ENCODE results near the gene DUOX2.
"Not testable (repeated sequence)": the region's sequence is repeated elsewhere in the genome, so short reads cannot be mapped to it uniquely, and the experiment has no call there.

DUOX2 gene

GRCh38 chr15:45089712-45090373 is 24.1 kb downstream of the DUOX2 start:
- Histone ChIP-seq H3K36me3 (ENCODE audit: control insufficient read depth in 5 of 5, insufficient read depth in 5 of 5, low read length in 5 of 5) (no peaks in the 10 kb centered on the region), H3K27me3 (ENCODE audit: control insufficient read depth in 5 of 5, insufficient read depth in 4 of 5, low read length in 5 of 5) (peaks cover 0 to 13% (median 0%) of the 10 kb centered on the region in 5 donors), H3K4me1 (ENCODE audit: control insufficient read depth in 5 of 5, insufficient read depth in 5 of 5, low read length in 5 of 5) (no peaks in the 10 kb centered on the region), H3K9me3 (ENCODE audit: control insufficient read depth in 5 of 5, low read length in 5 of 5) (no peaks in the 10 kb centered on the region), H3K9ac (ENCODE audit: low read length in 5 of 5) (no peak overlapping the region), H3K27ac (ENCODE audit: low read depth, low read length) (no peak overlapping the region), H3K4me3 (ENCODE audit: low read depth in 1 of 5, low read length in 5 of 5) (no peak overlapping the region)

- H3K4me1 ChIP-seq (ENCODE audit: control insufficient read depth in 5 of 5, insufficient read depth in 5 of 5, low read length in 5 of 5) = no peaks in the 10 kb centered on the region
Measured at GRCh38 chr15:45088801-45089711, 24.9 kb downstream of the DUOX2 start.

GRCh38 chr15:45087513-45087912 is 26.5 kb downstream of the DUOX2 start:
- Histone ChIP-seq H3K9me3 (ENCODE audit: control insufficient read depth in 5 of 5, low read length in 5 of 5) (no peaks in the 10 kb centered on the region), H3K4me3 (ENCODE audit: low read depth in 1 of 5, low read length in 5 of 5) (no peak overlapping the region), H3K27ac (ENCODE audit: low read depth, low read length) (no peak overlapping the region), H3K27me3 (ENCODE audit: control insufficient read depth in 5 of 5, insufficient read depth in 4 of 5, low read length in 5 of 5) (peaks cover 0 to 10% (median 0%) of the 10 kb centered on the region in 5 donors), H3K9ac (ENCODE audit: low read length in 5 of 5) (no peak overlapping the region), H3K36me3 (ENCODE audit: control insufficient read depth in 5 of 5, insufficient read depth in 5 of 5, low read length in 5 of 5) (no peaks in the 10 kb centered on the region), H3K4me1 (ENCODE audit: control insufficient read depth in 5 of 5, insufficient read depth in 5 of 5, low read length in 5 of 5) (no peaks in the 10 kb centered on the region)

More at GRCh38 chr15:45088801-45089711, 24.9 kb downstream of the DUOX2 start:
- H3K4me3 ChIP-seq (ENCODE audit: low read depth in 1 of 5, low read length in 5 of 5) = no peak overlapping the region
- H3K27me3 ChIP-seq (ENCODE audit: control insufficient read depth in 5 of 5, insufficient read depth in 4 of 5, low read length in 5 of 5) = peaks cover 0 to 10% (median 0%) of the 10 kb centered on the region in 5 donors
- no peak overlapping the region for H3K27ac ChIP-seq (ENCODE audit: low read depth, low read length)
- no peak overlapping the region for H3K9ac ChIP-seq (ENCODE audit: low read length in 5 of 5)
- no peaks in the 10 kb centered on the region for H3K36me3 ChIP-seq (ENCODE audit: control insufficient read depth in 5 of 5, insufficient read depth in 5 of 5, low read length in 5 of 5)
- H3K9me3 ChIP-seq (ENCODE audit: control insufficient read depth in 5 of 5, low read length in 5 of 5) = no peaks in the 10 kb centered on the region

- H3K4me3 ChIP-seq (ENCODE audit: low read depth in 1 of 5, low read length in 5 of 5) = no peak overlapping the region
- no peak overlapping the region for H3K9ac ChIP-seq (ENCODE audit: low read length in 5 of 5)
- no peaks in the 10 kb centered on the region for H3K36me3 ChIP-seq (ENCODE audit: control insufficient read depth in 5 of 5, insufficient read depth in 5 of 5, low read length in 5 of 5)
- H3K9me3 ChIP-seq (ENCODE audit: control insufficient read depth in 5 of 5, low read length in 5 of 5) = no peaks in the 10 kb centered on the region
- no peak overlapping the region for H3K27ac ChIP-seq (ENCODE audit: low read depth, low read length)
- peaks cover 0 to 8% (median 0%) of the 10 kb centered on the region in 5 donors for H3K27me3 ChIP-seq (ENCODE audit: control insufficient read depth in 5 of 5, insufficient read depth in 4 of 5, low read length in 5 of 5)
- H3K4me1 ChIP-seq (ENCODE audit: control insufficient read depth in 5 of 5, insufficient read depth in 5 of 5, low read length in 5 of 5) = no peaks in the 10 kb centered on the region
Measured at GRCh38 chr15:45084163-45084562, 29.8 kb downstream of the DUOX2 start.

- no peaks in the 10 kb centered on the region for H3K36me3 ChIP-seq (ENCODE audit: control insufficient read depth in 5 of 5, insufficient read depth in 5 of 5, low read length in 5 of 5)
- H3K9me3 ChIP-seq (ENCODE audit: control insufficient read depth in 5 of 5, low read length in 5 of 5) = no peaks in the 10 kb centered on the region
- H3K27me3 ChIP-seq (ENCODE audit: control insufficient read depth in 5 of 5, insufficient read depth in 4 of 5, low read length in 5 of 5) = peaks cover 0 to 8% (median 0%) of the 10 kb centered on the region in 5 donors
- H3K9ac ChIP-seq (ENCODE audit: low read length in 5 of 5) = no peak overlapping the region
- no peak overlapping the region for H3K4me3 ChIP-seq (ENCODE audit: low read depth in 1 of 5, low read length in 5 of 5)
- H3K27ac ChIP-seq (ENCODE audit: low read depth, low read length) = no peak overlapping the region
- H3K4me1 ChIP-seq (ENCODE audit: control insufficient read depth in 5 of 5, insufficient read depth in 5 of 5, low read length in 5 of 5) = no peaks in the 10 kb centered on the region
Measured at GRCh38 chr15:45083223-45083622, 30.7 kb downstream of the DUOX2 start.

- not testable (repeated sequence) for H3K36me3 ChIP-seq (ENCODE audit: control insufficient read depth in 5 of 5, insufficient read depth in 5 of 5, low read length in 5 of 5); H3K4me1 ChIP-seq (ENCODE audit: control insufficient read depth in 5 of 5, insufficient read depth in 5 of 5, low read length in 5 of 5); H3K9me3 ChIP-seq (ENCODE audit: control insufficient read depth in 5 of 5, low read length in 5 of 5); H3K9ac ChIP-seq (ENCODE audit: low read length in 5 of 5); H3K27me3 ChIP-seq (ENCODE audit: control insufficient read depth in 5 of 5, insufficient read depth in 4 of 5, low read length in 5 of 5); H3K4me3 ChIP-seq (ENCODE audit: low read depth in 1 of 5, low read length in 5 of 5); H3K27ac ChIP-seq (ENCODE audit: low read depth, low read length)
Measured at GRCh38 chr15:45082412-45082811, 31.6 kb downstream of the DUOX2 start.

- H3K9ac ChIP-seq (ENCODE audit: low read length in 5 of 5) = not testable (repeated sequence)
Measured at GRCh38 chr15:45080593-45080992, 33.4 kb downstream of the DUOX2 start.

GRCh38 chr15:45079628-45080246 is 34.2 kb downstream of the DUOX2 start:
- not testable (repeated sequence) for H3K9ac ChIP-seq (ENCODE audit: low read length in 5 of 5); H3K9me3 ChIP-seq (ENCODE audit: control insufficient read depth in 5 of 5, low read length in 5 of 5); H3K27ac ChIP-seq (ENCODE audit: low read depth, low read length); H3K36me3 ChIP-seq (ENCODE audit: control insufficient read depth in 5 of 5, insufficient read depth in 5 of 5, low read length in 5 of 5); H3K4me3 ChIP-seq (ENCODE audit: low read depth in 1 of 5, low read length in 5 of 5); H3K4me1 ChIP-seq (ENCODE audit: control insufficient read depth in 5 of 5, insufficient read depth in 5 of 5, low read length in 5 of 5); H3K27me3 ChIP-seq (ENCODE audit: control insufficient read depth in 5 of 5, insufficient read depth in 4 of 5, low read length in 5 of 5)

More at GRCh38 chr15:45080593-45080992, 33.4 kb downstream of the DUOX2 start:
- not testable (repeated sequence) for H3K4me1 ChIP-seq (ENCODE audit: control insufficient read depth in 5 of 5, insufficient read depth in 5 of 5, low read length in 5 of 5); H3K27me3 ChIP-seq (ENCODE audit: control insufficient read depth in 5 of 5, insufficient read depth in 4 of 5, low read length in 5 of 5); H3K4me3 ChIP-seq (ENCODE audit: low read depth in 1 of 5, low read length in 5 of 5); H3K27ac ChIP-seq (ENCODE audit: low read depth, low read length); H3K36me3 ChIP-seq (ENCODE audit: control insufficient read depth in 5 of 5, insufficient read depth in 5 of 5, low read length in 5 of 5); H3K9me3 ChIP-seq (ENCODE audit: control insufficient read depth in 5 of 5, low read length in 5 of 5)

- not testable (repeated sequence) for H3K9ac ChIP-seq (ENCODE audit: low read length in 5 of 5); H3K4me3 ChIP-seq (ENCODE audit: low read depth in 1 of 5, low read length in 5 of 5); H3K27ac ChIP-seq (ENCODE audit: low read depth, low read length); H3K4me1 ChIP-seq (ENCODE audit: control insufficient read depth in 5 of 5, insufficient read depth in 5 of 5, low read length in 5 of 5); H3K27me3 ChIP-seq (ENCODE audit: control insufficient read depth in 5 of 5, insufficient read depth in 4 of 5, low read length in 5 of 5); H3K36me3 ChIP-seq (ENCODE audit: control insufficient read depth in 5 of 5, insufficient read depth in 5 of 5, low read length in 5 of 5); H3K9me3 ChIP-seq (ENCODE audit: control insufficient read depth in 5 of 5, low read length in 5 of 5)
Measured at GRCh38 chr15:45079201-45079600, 34.8 kb downstream of the DUOX2 start.

GRCh38 chr15:45077391-45077790 is 36.6 kb downstream of the DUOX2 start:
- H3K27me3 ChIP-seq (ENCODE audit: control insufficient read depth in 5 of 5, insufficient read depth in 4 of 5, low read length in 5 of 5); H3K4me3 ChIP-seq (ENCODE audit: low read depth in 1 of 5, low read length in 5 of 5); H3K9me3 ChIP-seq (ENCODE audit: control insufficient read depth in 5 of 5, low read length in 5 of 5); H3K27ac ChIP-seq (ENCODE audit: low read depth, low read length); H3K9ac ChIP-seq (ENCODE audit: low read length in 5 of 5); H3K36me3 ChIP-seq (ENCODE audit: control insufficient read depth in 5 of 5, insufficient read depth in 5 of 5, low read length in 5 of 5); H3K4me1 ChIP-seq (ENCODE audit: control insufficient read depth in 5 of 5, insufficient read depth in 5 of 5, low read length in 5 of 5): not testable (repeated sequence)

All from subcutaneous abdominal adipose tissue (tissue), 5 donors.